ENCODE results near the gene TSSK2.
"Not testable (repeated sequence)": the region's sequence is repeated elsewhere in the genome, so short reads cannot be mapped to it uniquely, and the experiment has no call there.

The TSSK2 gene

GRCh38 chr22:19151329-19152191 lies 20.5 kb downstream of the TSSK2 start:
- Histone ChIP-seq H3K9ac (ENCODE audit: low read depth, low read length, poor library complexity) (no peak overlapping the region), H3K79me1 (ENCODE audit: low read depth, low read length) (no peaks in the 10 kb centered on the region), H2AK5ac (ENCODE audit: low read depth, low read length) (peak overlapping the region; percentile 84), H4K8ac (ENCODE audit: low read depth, low read length) (no peak overlapping the region), H3K23ac (ENCODE audit: low read depth, low read length, poor library complexity) (peak overlapping the region; percentile 93), H3K4ac (ENCODE audit: low read length) (no peak overlapping the region), H3K4me1 (ENCODE audit: control insufficient read depth in 2 of 2, insufficient read depth in 1 of 2, low read depth in 1 of 2, low read length in 2 of 2) (no peaks in the 10 kb centered on the region), H3K9me3 (replicated peaks in 1 of 2; ENCODE audit: control insufficient read depth in 2 of 2, insufficient read depth in 1 of 2, low read depth in 1 of 2, low read length in 2 of 2) (peaks cover 9 to 10% of the 10 kb centered on the region in 2 donors), H3K4me2 (ENCODE audit: insufficient read depth, low read length, poor library complexity, severe bottlenecking) (no peak overlapping the region), H3K27me3 (ENCODE audit: control insufficient read depth in 3 of 3, insufficient read depth in 3 of 3, low read depth in 1 of 3, low read length in 3 of 3) (peaks cover 39 to 73% (median 73%) of the 10 kb centered on the region in 3 experiments), H2BK12ac (ENCODE audit: low read length) (no peak overlapping the region), H3K36me3 (replicated peaks in 1 of 2; ENCODE audit: control insufficient read depth in 2 of 2, insufficient read depth in 2 of 2, low read length in 2 of 2) (no peaks in the 10 kb centered on the region), H2AFZ (ENCODE audit: low read length) (no peak overlapping the region), H2BK120ac (ENCODE audit: low read depth, low read length) (no peak overlapping the region), H3K18ac (ENCODE audit: low read length) (no peak overlapping the region), H2BK5ac (ENCODE audit: low read length) (peak overlapping the region; percentile 24), H3K27ac (replicated peaks; ENCODE audit: low read length) (no peak overlapping the region), H3K4me3 (ENCODE audit: low read length in 2 of 2) (no peak overlapping the region), H2BK15ac (ENCODE audit: low read length) (no peak overlapping the region), H4K91ac (ENCODE audit: low read depth, low read length, poor library complexity) (no peak overlapping the region), H3K14ac (ENCODE audit: low read length) (no peak overlapping the region)
- DNase-seq (ENCODE audit: low spot score): no peak
- WGBS, 2 donors (ENCODE audit: extremely low coverage in 2 of 2, insufficient read length in 2 of 2, insufficient replicate concordance in 1 of 2): no CpG with 5 or more reads among the region's 10 CpGs

GRCh38 chr22:19152942-19153883 lies 22.1 kb downstream of the TSSK2 start:
- no CpG with 5 or more reads among the region's 11 CpGs for WGBS, 2 donors (ENCODE audit: extremely low coverage in 2 of 2, insufficient read length in 2 of 2, insufficient replicate concordance in 1 of 2)
- H3K27ac ChIP-seq (replicated peaks; ENCODE audit: low read length): no peak overlapping the region
- no peak overlapping the region for H2BK5ac ChIP-seq (ENCODE audit: low read length)
- H3K18ac ChIP-seq (ENCODE audit: low read length): no peak overlapping the region
- H3K4ac ChIP-seq (ENCODE audit: low read length): no peak overlapping the region
- H4K91ac ChIP-seq (ENCODE audit: low read depth, low read length, poor library complexity): no peak overlapping the region
- H2BK12ac ChIP-seq (ENCODE audit: low read length): no peak overlapping the region
- no peak overlapping the region for H4K8ac ChIP-seq (ENCODE audit: low read depth, low read length)
- H3K27me3 ChIP-seq (ENCODE audit: control insufficient read depth in 3 of 3, insufficient read depth in 3 of 3, low read depth in 1 of 3, low read length in 3 of 3): peaks cover 37 to 57% (median 56%) of the 10 kb centered on the region in 3 experiments
- no peaks in the 10 kb centered on the region for H3K36me3 ChIP-seq (replicated peaks in 1 of 2; ENCODE audit: control insufficient read depth in 2 of 2, insufficient read depth in 2 of 2, low read length in 2 of 2)
- peaks cover 9 to 10% of the 10 kb centered on the region in 2 donors for H3K9me3 ChIP-seq (replicated peaks in 1 of 2; ENCODE audit: control insufficient read depth in 2 of 2, insufficient read depth in 1 of 2, low read depth in 1 of 2, low read length in 2 of 2)
- no peak overlapping the region for H2BK120ac ChIP-seq (ENCODE audit: low read depth, low read length)
- H3K14ac ChIP-seq (ENCODE audit: low read length): no peak overlapping the region
- no peak overlapping the region for H3K4me3 ChIP-seq (ENCODE audit: low read length in 2 of 2)
- no peak overlapping the region for H3K23ac ChIP-seq (ENCODE audit: low read depth, low read length, poor library complexity)
- no peak overlapping the region for H2AK5ac ChIP-seq (ENCODE audit: low read depth, low read length)
- no peaks in the 10 kb centered on the region for H3K79me1 ChIP-seq (ENCODE audit: low read depth, low read length)
- no peak overlapping the region for H3K4me2 ChIP-seq (ENCODE audit: insufficient read depth, low read length, poor library complexity, severe bottlenecking)
- no peaks in the 10 kb centered on the region for H3K4me1 ChIP-seq (ENCODE audit: control insufficient read depth in 2 of 2, insufficient read depth in 1 of 2, low read depth in 1 of 2, low read length in 2 of 2)
- no peak overlapping the region for H2BK15ac ChIP-seq (ENCODE audit: low read length)
- no peak overlapping the region for H3K9ac ChIP-seq (ENCODE audit: low read depth, low read length, poor library complexity)
- no peak for DNase-seq (ENCODE audit: low spot score)
- no peak overlapping the region for H2AFZ ChIP-seq (ENCODE audit: low read length)

DNA sequence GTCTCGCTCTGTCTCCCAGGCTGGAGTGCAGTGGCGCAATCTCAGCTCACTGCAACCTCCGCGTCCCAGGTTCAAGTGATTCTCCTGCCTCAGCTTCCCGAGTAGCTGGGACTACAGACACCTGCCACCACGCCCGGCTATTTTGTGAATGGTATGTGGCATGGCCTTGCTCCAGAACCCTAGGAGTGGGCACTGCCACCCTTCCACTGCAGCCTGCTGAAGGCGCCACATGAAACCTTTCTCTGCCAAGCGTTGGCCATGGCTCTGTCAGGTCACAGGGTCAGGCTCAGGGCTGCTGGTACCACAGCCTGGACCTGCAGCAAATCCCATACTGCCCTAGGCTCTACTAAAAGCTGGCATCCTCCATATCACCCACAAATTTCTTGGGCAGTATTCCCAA lies 25.0 kb downstream of the TSSK2 start:
- WGBS, 2 donors (ENCODE audit: extremely low coverage in 2 of 2, insufficient read length in 2 of 2, insufficient replicate concordance in 1 of 2): no CpG with 5 or more reads among the region's 9 CpGs
- H4K8ac ChIP-seq (ENCODE audit: low read depth, low read length); H2BK5ac ChIP-seq (ENCODE audit: low read length); H3K23ac ChIP-seq (ENCODE audit: low read depth, low read length, poor library complexity); DNase-seq (ENCODE audit: low spot score); H3K27ac ChIP-seq (replicated peaks; ENCODE audit: low read length); H3K4me1 ChIP-seq (ENCODE audit: control insufficient read depth in 2 of 2, insufficient read depth in 1 of 2, low read depth in 1 of 2, low read length in 2 of 2); H3K14ac ChIP-seq (ENCODE audit: low read length); H4K91ac ChIP-seq (ENCODE audit: low read depth, low read length, poor library complexity); H2AFZ ChIP-seq (ENCODE audit: low read length); H3K36me3 ChIP-seq (replicated peaks in 1 of 2; ENCODE audit: control insufficient read depth in 2 of 2, insufficient read depth in 2 of 2, low read length in 2 of 2); H3K79me1 ChIP-seq (ENCODE audit: low read depth, low read length); H2AK5ac ChIP-seq (ENCODE audit: low read depth, low read length); H3K9me3 ChIP-seq (replicated peaks in 1 of 2; ENCODE audit: control insufficient read depth in 2 of 2, insufficient read depth in 1 of 2, low read depth in 1 of 2, low read length in 2 of 2); H3K9ac ChIP-seq (ENCODE audit: low read depth, low read length, poor library complexity); H2BK12ac ChIP-seq (ENCODE audit: low read length); H2BK120ac ChIP-seq (ENCODE audit: low read depth, low read length); H3K4ac ChIP-seq (ENCODE audit: low read length); H2BK15ac ChIP-seq (ENCODE audit: low read length); H3K4me2 ChIP-seq (ENCODE audit: insufficient read depth, low read length, poor library complexity, severe bottlenecking): not testable (repeated sequence)
- H3K4me3 ChIP-seq (ENCODE audit: low read length in 2 of 2): peak overlapping the region in 1 of 2 donors; percentile 25
- H3K27me3 ChIP-seq (ENCODE audit: control insufficient read depth in 3 of 3, insufficient read depth in 3 of 3, low read depth in 1 of 3, low read length in 3 of 3): peaks cover 9 to 37% (median 28%) of the 10 kb centered on the region in 3 experiments
- H3K18ac ChIP-seq (ENCODE audit: low read length): peak overlapping the region; percentile 57

GRCh38 chr22:19158649-19159048 lies 27.5 kb downstream of the TSSK2 start:
- not testable (repeated sequence) for H2AFZ ChIP-seq (ENCODE audit: low read length); H3K18ac ChIP-seq (ENCODE audit: low read length); H3K4me2 ChIP-seq (ENCODE audit: insufficient read depth, low read length, poor library complexity, severe bottlenecking); H3K4me3 ChIP-seq (ENCODE audit: low read length in 2 of 2); H2BK12ac ChIP-seq (ENCODE audit: low read length); H4K8ac ChIP-seq (ENCODE audit: low read depth, low read length); H3K4ac ChIP-seq (ENCODE audit: low read length); H3K23ac ChIP-seq (ENCODE audit: low read depth, low read length, poor library complexity); H4K91ac ChIP-seq (ENCODE audit: low read depth, low read length, poor library complexity); H3K14ac ChIP-seq (ENCODE audit: low read length); H3K36me3 ChIP-seq (replicated peaks in 1 of 2; ENCODE audit: control insufficient read depth in 2 of 2, insufficient read depth in 2 of 2, low read length in 2 of 2); H3K9me3 ChIP-seq (replicated peaks in 1 of 2; ENCODE audit: control insufficient read depth in 2 of 2, insufficient read depth in 1 of 2, low read depth in 1 of 2, low read length in 2 of 2); DNase-seq (ENCODE audit: low spot score); H3K4me1 ChIP-seq (ENCODE audit: control insufficient read depth in 2 of 2, insufficient read depth in 1 of 2, low read depth in 1 of 2, low read length in 2 of 2); H2AK5ac ChIP-seq (ENCODE audit: low read depth, low read length); H2BK15ac ChIP-seq (ENCODE audit: low read length); H2BK120ac ChIP-seq (ENCODE audit: low read depth, low read length); H3K79me1 ChIP-seq (ENCODE audit: low read depth, low read length); H3K27ac ChIP-seq (replicated peaks; ENCODE audit: low read length); H2BK5ac ChIP-seq (ENCODE audit: low read length); H3K9ac ChIP-seq (ENCODE audit: low read depth, low read length, poor library complexity)
- peaks cover 0 to 22% (median 11%) of the 10 kb centered on the region in 3 experiments for H3K27me3 ChIP-seq (ENCODE audit: control insufficient read depth in 3 of 3, insufficient read depth in 3 of 3, low read depth in 1 of 3, low read length in 3 of 3)
- no CpG with 5 or more reads among the region's 11 CpGs for WGBS, 2 donors (ENCODE audit: extremely low coverage in 2 of 2, insufficient read length in 2 of 2, insufficient replicate concordance in 1 of 2)

Data from neuronal stem cell (in vitro differentiated cells).